NCI-H2227 (cell line): Measurements from ENCODE around the gene LCE7A.

ENCODE experiments used
- DNase-seq: peaks from one replicate; lab custom pipeline; 2025; ENCODE audit not compliant: unreplicated experiment; lab: John Stamatoyannopoulos, UW

LCE7A gene

GRCh38 chr1:152859696-152860095, at the start of gene LCE7A:
Gene LCE7A (plus strand): TSS chr1:152859996. CDS start chr1:152860698, 702 bp downstream.
- DNase-seq: no peak

- no peak for DNase-seq
These were observed 48.7 kb upstream of the LCE7A start for GRCh38 chr1:152811050-152811449.

GRCh38 chr1:152811671-152812070, 48.1 kb upstream of the LCE7A start, which contains the start of gene LCE1B:
Gene LCE1B (plus strand): TSS chr1:152811971. CDS start chr1:152812447, 476 bp downstream.
- no peak for DNase-seq

GRCh38 chr1:152817309-152817708, 42.5 kb upstream of the LCE7A start:
- DNase-seq: no peak

- DNase-seq: no peak
These were observed 36.5 kb upstream of the LCE7A start for GRCh38 chr1:152823294-152823693.

GRCh38 chr1:152824964-152825363, 34.8 kb upstream of the LCE7A start:
- no peak for DNase-seq

- no peak for DNase-seq
These were observed 32.6 kb upstream of the LCE7A start, which contains the start of gene LCE1A for GRCh38 chr1:152827173-152827572. Gene LCE1A (plus strand): TSS chr1:152827473. CDS start chr1:152827473, 0 bp downstream.

GRCh38 chr1:152836870-152837269, 22.9 kb upstream of the LCE7A start:
- no peak for DNase-seq

- no peak for DNase-seq
These were observed 17.2 kb upstream of the LCE7A start, which contains the start of gene LCE6A for GRCh38 chr1:152842556-152842955. Gene LCE6A (plus strand): TSS chr1:152842856. CDS start chr1:152843521, 665 bp downstream.

- DNase-seq: no peak
These were observed 4.1 kb upstream of the LCE7A start for GRCh38 chr1:152855661-152856060.

- DNase-seq: no peak
These were observed 1.7 kb upstream of the LCE7A start for GRCh38 chr1:152858062-152858461.

GRCh38 chr1:152860129-152860528, 333 bp downstream of the LCE7A start:
- DNase-seq: no peak

GRCh38 chr1:152861374-152861773, 1.6 kb downstream of the LCE7A start:
- no peak for DNase-seq

- DNase-seq: no peak
These were observed 4.6 kb downstream of the LCE7A start for GRCh38 chr1:152864443-152864842.

GRCh38 chr1:152866321-152866720, 6.5 kb downstream of the LCE7A start:
- no peak for DNase-seq

- peak; percentile 4 for DNase-seq
These were observed 10.1 kb downstream of the LCE7A start for GRCh38 chr1:152869808-152870419.

- no peak for DNase-seq
These were observed 11.3 kb downstream of the LCE7A start for GRCh38 chr1:152870831-152871730.

GRCh38 chr1:152871731-152872126, 11.9 kb downstream of the LCE7A start:
- DNase-seq: no peak

- no peak for DNase-seq
These were observed 13.7 kb downstream of the LCE7A start for GRCh38 chr1:152873495-152873894.

- no peak for DNase-seq
These were observed 17.0 kb downstream of the LCE7A start for GRCh38 chr1:152876827-152877226.

- no peak for DNase-seq
These were observed 18.2 kb downstream of the LCE7A start, which contains the start of gene SMCP for GRCh38 chr1:152878042-152878441. Gene SMCP (plus strand): TSS chr1:152878322. CDS start chr1:152884423, 6,101 bp downstream.
